GM12873 (cell line): Measurements from ENCODE around the gene PRELID3B.

Experiments used
- CTCF ChIP-seq: IDR thresholded peaks from 2 replicates; pipeline ENCODE4 v1.5.1; 2012; ENCODE audit warnings: low read depth, mild to moderate bottlenecking, moderate library complexity, low read length, control low read depth; ENCODE audit not compliant: insufficient read depth; ENCODE audit errors: missing control alignments

The PRELID3B gene

DNA sequence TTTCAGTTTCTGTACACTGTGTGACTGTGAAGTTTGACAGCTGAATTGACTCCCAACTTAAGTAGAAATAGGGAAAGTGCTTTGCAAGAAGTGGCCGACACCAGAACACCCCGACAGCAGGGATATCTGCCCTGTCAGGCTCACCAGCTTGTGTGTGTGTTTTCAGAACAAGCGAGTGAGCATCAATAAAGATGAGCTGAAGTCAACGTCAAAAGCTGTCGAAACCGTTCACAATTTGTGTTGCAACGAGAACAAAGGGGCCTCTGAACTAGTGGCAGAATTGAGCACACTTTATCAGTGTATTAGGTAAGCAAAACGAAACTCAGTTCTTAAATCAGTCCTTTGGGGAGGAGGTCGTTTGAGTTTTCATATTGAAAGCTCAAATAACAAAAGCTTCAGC is 50.9 kb downstream of the PRELID3B start:
- no peak for TF ChIP-seq CTCF

DNA sequence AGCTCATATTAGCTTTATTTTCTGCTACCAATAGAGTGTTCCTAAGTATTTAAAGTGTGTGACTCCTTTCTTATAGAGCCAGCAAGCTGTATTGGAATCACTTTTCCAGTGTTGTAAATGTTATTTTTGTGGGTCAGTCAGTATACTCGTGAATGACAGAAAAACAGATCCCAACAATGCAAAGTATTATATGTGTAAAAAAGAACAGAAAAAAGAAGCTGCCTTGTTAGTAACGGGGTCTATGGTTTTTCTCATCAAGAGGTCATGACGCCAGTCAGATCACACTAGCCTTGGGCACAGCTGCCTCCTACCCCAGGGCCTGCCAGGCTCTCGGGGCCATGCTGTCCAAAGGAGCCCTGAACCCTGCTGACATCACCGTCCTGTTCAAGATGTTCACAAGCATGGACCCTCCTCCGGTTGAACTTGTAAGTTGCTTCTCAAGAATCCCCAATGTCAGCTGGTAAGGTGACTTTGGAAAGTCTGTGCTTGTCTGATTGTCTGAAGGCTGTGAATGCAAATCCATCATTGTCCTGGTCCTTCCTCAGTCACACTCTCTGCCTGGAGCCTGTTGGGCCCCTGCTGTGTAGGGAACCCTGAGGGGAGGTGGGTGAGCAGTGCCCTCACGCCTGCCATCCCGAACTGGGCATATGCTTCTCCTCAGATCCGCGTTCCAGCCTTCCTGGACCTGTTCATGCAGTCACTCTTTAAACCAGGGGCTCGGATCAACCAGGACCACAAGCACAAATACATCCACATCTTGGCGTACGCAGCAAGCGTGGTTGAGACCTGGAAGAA is 51.7 kb downstream of the PRELID3B start:
- TF ChIP-seq CTCF: no peak

DNA sequence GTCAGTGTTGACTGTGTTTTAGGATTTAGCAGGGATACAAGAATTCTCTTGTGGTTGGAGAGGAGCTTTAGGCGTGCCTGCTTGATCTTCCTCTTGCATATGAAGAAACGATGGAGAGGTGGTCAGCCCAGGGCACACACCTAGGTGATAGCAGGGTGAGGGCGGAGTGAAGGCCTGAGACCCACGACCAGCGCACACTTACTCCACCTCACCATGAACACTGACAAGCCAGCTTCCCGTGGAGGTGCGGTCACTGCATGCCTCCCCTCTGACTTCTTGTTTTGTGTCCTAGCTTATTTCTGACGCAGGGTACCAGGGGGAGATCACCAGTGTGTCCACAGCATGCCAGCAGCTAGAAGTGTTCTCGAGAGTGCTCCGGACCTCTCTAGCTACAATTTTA is 53.4 kb downstream of the PRELID3B start:
- TF ChIP-seq CTCF: no peak

GRCh38 chr20:58988565-58988882 is 54.1 kb downstream of the PRELID3B start:
- no peak for TF ChIP-seq CTCF

DNA sequence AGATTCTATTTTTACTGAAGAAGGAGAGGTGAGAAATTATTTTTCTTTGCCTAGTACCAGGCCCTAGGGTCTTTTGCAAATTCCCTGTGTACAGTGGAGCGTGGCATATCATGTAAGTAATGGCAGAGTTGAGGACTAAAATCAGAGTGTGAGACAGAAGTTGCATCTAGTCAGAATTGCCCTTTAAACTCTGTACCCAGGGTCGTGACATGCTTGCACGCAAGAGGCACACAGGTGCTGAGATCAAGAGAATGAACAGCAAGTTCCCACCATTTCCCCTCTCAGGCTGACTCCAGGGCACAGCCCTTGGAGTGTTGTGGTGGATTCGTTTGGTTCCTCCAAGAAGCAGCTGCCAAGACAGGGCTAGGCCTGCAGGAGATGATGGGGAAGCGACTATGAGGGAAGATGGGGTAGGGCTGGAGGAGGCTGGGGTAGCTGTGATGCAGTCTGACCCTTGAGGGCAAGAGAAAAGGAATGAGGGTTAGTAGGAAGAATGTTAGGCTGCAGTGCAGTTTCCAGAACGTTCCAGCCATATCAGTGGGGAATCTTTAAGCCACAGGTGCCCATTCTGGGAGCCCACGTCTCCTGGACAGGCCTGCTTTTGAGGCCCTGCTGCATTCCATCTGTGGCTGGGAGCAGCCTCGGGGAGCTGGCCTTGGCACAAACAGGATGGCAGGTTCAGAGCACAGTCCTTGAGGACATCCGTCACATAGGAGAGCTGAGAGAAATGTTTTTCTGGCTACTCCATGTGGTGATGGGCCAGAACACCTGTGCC is 54.6 kb downstream of the PRELID3B start:
- no peak for TF ChIP-seq CTCF

DNA sequence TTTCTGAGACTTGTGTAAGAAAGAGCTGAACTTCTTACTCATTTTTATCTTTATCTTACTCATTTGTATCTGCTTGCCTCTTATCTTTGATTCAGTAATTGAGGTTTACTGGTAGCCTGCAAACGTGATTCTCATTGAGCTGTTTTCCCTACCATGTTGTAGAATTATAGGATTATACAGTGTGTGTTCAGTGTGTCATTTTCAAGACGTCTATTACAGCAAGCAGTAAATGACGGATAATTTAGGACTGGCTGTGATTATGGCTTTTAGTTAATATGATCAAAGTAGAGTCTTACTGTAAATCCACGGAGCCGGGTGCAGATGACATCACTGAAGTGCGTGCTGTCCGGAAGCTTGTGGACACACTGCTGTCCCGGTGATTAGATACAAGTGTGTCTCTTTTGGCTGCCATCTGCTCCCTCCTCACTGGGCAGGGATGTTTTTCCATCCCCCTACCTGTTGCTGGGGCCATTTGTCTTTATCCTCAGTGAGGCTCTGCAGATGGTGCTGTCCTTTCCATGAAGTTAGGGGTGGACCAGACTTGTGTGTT is 55.5 kb downstream of the PRELID3B start:
- TF ChIP-seq CTCF: no peak

GRCh38 chr20:58986286-58986967 is 56.2 kb downstream of the PRELID3B start:
- TF ChIP-seq CTCF: no peak
